GM12878 (cell line): ENCODE measurements around the gene AFTPH. TPM values are rescaled to one million over a fixed set of nuclear protein-coding genes. Genes with fewer than 3 reads are reported as not detected.

Experiments used
- ATAC-seq: fragments of 200-7000 bp; cut with Tn5 transposase; 3 replicates; pipeline ENCODE4 v1.9.1; 2020; ENCODE audit warnings: mild to moderate bottlenecking, moderate library complexity
- BruUV-seq: library from RNA; stranded (reverse); fragments of 400-500 nt; replicated peaks from 2 replicates; lab custom pipeline; 2021; lab: Mats Ljungman, UMichigan
- CTCF ChIA-PET: fragments of 300-600 bp; sonication (Branson Sonifier 250); formaldehyde crosslinking; extraction: SDS; loops from one replicate; lab custom pipeline; 2021; ENCODE audit warnings: inconsistent platforms; lab: Yijun Ruan, JAX
- POLR2A ChIA-PET: fragments of 350-600 bp; formaldehyde crosslinking; extraction: SDS; loops from one replicate; lab custom pipeline; 2021; ENCODE audit warnings: inconsistent platforms; lab: Charles Lee
- RAD21 ChIA-PET: fragments of 300-600 bp; sonication (Branson Sonifier 250); formaldehyde crosslinking; loops from one replicate; lab custom pipeline; 2023; ENCODE audit warnings: antibody characterized with exemption; ENCODE audit not compliant: unreplicated experiment; lab: Charles Lee
- SMC1A ChIA-PET: fragments of 300-600 bp; sonication (Branson Sonifier 250); formaldehyde crosslinking; loops from one replicate; lab custom pipeline; 2023; ENCODE audit not compliant: unreplicated experiment, uncharacterized antibody; lab: Charles Lee
- DNase-seq: peaks from one replicate; pipeline ENCODE4 v3.0.0-alpha.2; 2011; ENCODE audit warnings: low read depth, low spot score
- FAIRE-seq: peaks from 3 replicates; lab custom pipeline; 2011; peaks lifted over from hg19 to GRCh38; lab: Jason Lieb, UNC
- H2AFZ ChIP-seq: 2 replicates; pipeline ENCODE4 v1.6.0; 2011; ENCODE audit warnings: low read depth, low read length, control low read depth; ENCODE audit not compliant: control insufficient read depth
- H3K27ac ChIP-seq: 2 replicates; pipeline ENCODE4 v1.5.1; 2011; ENCODE audit warnings: control low read depth; ENCODE audit not compliant: control insufficient read depth, insufficient read depth
- H3K27me3 ChIP-seq, 2 experiments: replicated peaks in 1 of 2; 2 replicates each; pipeline versions ENCODE4 v1.6.0 to v1.6.1; 2011; ENCODE audit warnings: low read length in 1 of 2; ENCODE audit not compliant: control insufficient read depth in 2 of 2, insufficient read depth in 2 of 2
- H3K36me3 ChIP-seq, 2 experiments: 2 replicates each; pipeline ENCODE4 v1.5.1; 2011; ENCODE audit warnings: low read length in 1 of 2; ENCODE audit not compliant: control insufficient read depth in 2 of 2, insufficient read depth in 2 of 2
- H3K4me1 ChIP-seq: 2 replicates; pipeline ENCODE4 v1.6.1; 2011; ENCODE audit warnings: mild to moderate bottlenecking, low read length, moderate library complexity, mixed read lengths; ENCODE audit not compliant: control insufficient read depth, insufficient read depth
- H3K4me2 ChIP-seq: 2 replicates; pipeline ENCODE4 v1.6.0; 2011; ENCODE audit warnings: control low read depth; ENCODE audit not compliant: control insufficient read depth, insufficient read depth
- H3K4me3 ChIP-seq: fragments of 200-600 bp; sonication (generic); 2 replicates; pipeline ENCODE4 v1.5.1; 2016
- H3K79me2 ChIP-seq: 2 replicates; pipeline ENCODE4 v1.6.0; 2011; ENCODE audit warnings: low read length; ENCODE audit not compliant: control insufficient read depth, insufficient read depth
- H3K9ac ChIP-seq: 2 replicates; pipeline ENCODE4 v1.8.0; 2011; ENCODE audit warnings: low read length, control low read depth, mixed read lengths; ENCODE audit not compliant: control insufficient read depth, insufficient read depth
- H3K9me3 ChIP-seq: replicated peaks from 3 replicates; pipeline ENCODE4 v1.5.1; 2011; ENCODE audit warnings: mild to moderate bottlenecking, low read length; ENCODE audit not compliant: control insufficient read depth, insufficient read depth
- H4K20me1 ChIP-seq: 2 replicates; pipeline ENCODE4 v1.6.0; 2011; ENCODE audit not compliant: control insufficient read depth, insufficient read depth
- BHLHE40 ChIP-seq, 2 experiments: fragments of 450-650 bp in 1 of 2; IDR thresholded peaks; 2 replicates each; pipeline ENCODE4 v1.6.1; 2011 to 2017; ENCODE audit warnings: low read depth in 2 of 2, borderline replicate concordance in 1 of 2, improper control_type of control experiment in 1 of 2, low read length in 1 of 2, mild to moderate bottlenecking in 1 of 2
- CHD2 ChIP-seq: IDR thresholded peaks from 2 replicates; pipeline ENCODE4 v1.6.1; 2011; ENCODE audit warnings: low read depth, low read length, improper control_type of control experiment, borderline replicate concordance
- EZH2 ChIP-seq: IDR thresholded peaks from 2 replicates; pipeline ENCODE4 v1.6.1; 2012; ENCODE audit warnings: low read depth, mild to moderate bottlenecking, control low read depth, inconsistent platforms, low read length, borderline replicate concordance; ENCODE audit not compliant: control insufficient read depth
- HDGF ChIP-seq: fragments of 450-650 bp; IDR thresholded peaks from 2 replicates; pipeline ENCODE4 v1.6.1; 2016; ENCODE audit warnings: antibody characterized with exemption
- MEF2B ChIP-seq: fragments of 450-650 bp; IDR thresholded peaks from 2 replicates; pipeline ENCODE4 v1.6.1; 2018; ENCODE audit warnings: mild to moderate bottlenecking, moderate library complexity; ENCODE audit not compliant: partially characterized antibody, poor library complexity, severe bottlenecking
- NR2F1 ChIP-seq: fragments of 450-650 bp; conservative IDR thresholded peaks from 2 replicates; pipeline ENCODE4 v1.6.1; 2017; ENCODE audit warnings: mild to moderate bottlenecking
- PML ChIP-seq: IDR thresholded peaks from 2 replicates; pipeline ENCODE4 v1.6.1; 2012; ENCODE audit warnings: low read length, inconsistent platforms
- POLR2AphosphoS2 ChIP-seq: IDR thresholded peaks from 2 replicates; pipeline ENCODE4 v1.6.1; 2011; ENCODE audit warnings: low read depth, mild to moderate bottlenecking, low read length, improper control_type of control experiment, moderate library complexity
- SRF ChIP-seq, 2 experiments: IDR thresholded peaks; 2 replicates each; pipeline ENCODE4 v1.6.1; 2011; ENCODE audit warnings: low read depth in 2 of 2, low read length in 2 of 2, mild to moderate bottlenecking in 1 of 2, moderate library complexity in 1 of 2
- TBL1XR1 ChIP-seq: IDR thresholded peaks from 2 replicates; pipeline ENCODE4 v1.6.1; 2012; ENCODE audit warnings: low read depth, low read length, improper control_type of control experiment
- ZNF24 ChIP-seq: fragments of 450-650 bp; IDR thresholded peaks from 2 replicates; pipeline ENCODE4 v1.6.1; 2017; ENCODE audit warnings: antibody characterized with exemption, mild to moderate bottlenecking
- WGBS: methylation state at CpG from one replicate; pipeline ENCODE4 v1.1.6; 2016; ENCODE audit warnings: low lambda C conversion rate; ENCODE audit not compliant: insufficient replicate concordance, insufficient coverage; ENCODE audit errors: missing lambda C conversion rate; 5-methylcytosine and 5-hydroxymethylcytosine counted together
- in situ Hi-C: fragments of 300-500 bp; cut with MboI; formaldehyde crosslinking; loops from 9 replicates; pipeline ENCODE4 v1.14.3; 2018; ENCODE audit warnings: mixed read lengths
- intact Hi-C: fragments of 100-400 bp; cut with micrococcal nuclease; formaldehyde crosslinking; loops from one replicate; pipeline ENCODE4 v1.14.2; 2022; ENCODE audit not compliant: unreplicated experiment
- polyA plus RNA-seq, 11 experiments: library from polyadenylated mRNA; depleted of rRNA in 4 of 11; unstranded in 6 of 11; stranded (reverse) in 5 of 11; fragments of >200 nt; fragmentation: Nextera tagmentation in 4 of 11; fragmentation: Illumina TruSeq in 1 of 11; extraction: Ambion mirVana in 4 of 11; extraction: Trizol in 1 of 11; gene quantifications; 1 replicate in 1 of 11; 2 replicates in 10 of 11; pipeline versions ENCODE4 v1.2.1 to v1.2.3, GENCODE V29; 2011 to 2016; ENCODE audit warnings: inconsistent platforms in 2 of 11, missing spikeins in 2 of 11, low read depth in 1 of 11
- total RNA-seq, 4 experiments: library from RNA; depleted of rRNA in 3 of 4; stranded (reverse); fragments of >200 nt in 3 of 4; fragmentation: Illumina TruSeq in 1 of 4; extraction: Trizol in 1 of 4; gene quantifications; 2 replicates each; pipeline versions ENCODE4 v1.2.1 to v1.2.3, GENCODE V29; 2013 to 2021
- TF ChIP-seq, protein P1 (sequence below): IDR thresholded peaks from 2 replicates; pipeline ENCODE4 v1.6.1; 2011; ENCODE audit warnings: low read depth, low read length, improper control_type of control experiment, borderline replicate concordance
- TF ChIP-seq, protein P2 (sequence below): IDR thresholded peaks from 2 replicates; pipeline ENCODE4 v1.6.1; 2012; ENCODE audit warnings: low read length, inconsistent platforms

AFTPH gene
- total and polyA plus RNA-seq, 10 of the 15 experiments (the other 5 are each of a cell fraction or from before 2014, with no cell fraction given): 25.6 to 77.3 (median 39.5) TPM

DNA sequence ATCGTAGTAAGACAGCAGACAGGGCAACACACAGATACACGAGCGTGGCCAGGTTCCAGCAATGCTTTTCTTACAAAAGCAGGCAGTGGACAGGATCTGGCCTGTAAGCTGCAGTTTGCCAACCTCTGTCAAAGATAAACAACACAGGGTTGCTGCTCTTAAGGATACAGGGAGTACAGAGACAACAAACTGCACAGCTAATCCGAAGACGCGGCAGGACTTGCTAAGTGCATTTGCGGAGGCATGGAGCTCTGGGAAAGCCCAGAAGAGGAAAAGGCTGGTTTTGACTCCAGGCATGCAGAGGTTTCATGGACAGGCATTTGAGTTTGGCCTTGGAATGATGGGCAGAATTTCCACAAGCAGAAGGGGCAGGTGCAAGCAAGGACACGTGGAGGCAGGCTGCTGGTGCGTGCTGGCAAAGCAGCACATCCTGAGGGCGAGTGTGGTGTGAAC lies 105.2 kb downstream of the AFTPH start:
- SMC1A ChIA-PET: interaction anchor here (0.7 to 2.4 kb wide), 4 partner anchors 11 to 299 kb away, joined by 3 to 13 read pairs (median 3); no protein-coding TSS in a partner anchor
- H3K36me3 ChIP-seq: peaks cover 8 to 16% of the 10 kb centered on the region in 2 experiments
- DNase-seq (no peak), FAIRE-seq (no peak), ATAC-seq (no peak)
- no peaks in the 10 kb centered on the region for H3K9me3 ChIP-seq
- H3K9ac ChIP-seq: no peak overlapping the region
- in situ Hi-C loops: no loop called here
- H3K4me1 ChIP-seq: peaks cover 8% of the 10 kb centered on the region
- 0 out of 2 replicates have a peak, but pooled peaks have one; percentile 34 for TF ChIP-seq PML
- TF ChIP-seq ZNF24: no peak
- no peak overlapping the region for H3K4me2 ChIP-seq
- H3K27ac ChIP-seq: no peak overlapping the region
- no peaks in the 10 kb centered on the region for H4K20me1 ChIP-seq
- CTCF ChIA-PET: interaction anchor here (1.4 to 5.4 kb wide), 2 partner anchors 13 to 40 kb away, joined by 3 to 18 read pairs; no protein-coding TSS in a partner anchor
- RAD21 ChIA-PET: interaction anchor here (1.4 kb wide), 1 partner anchor 14 kb away, joined by 3 read pairs; no protein-coding TSS in a partner anchor
- 88% methylated on average over 10 of the region's 10 CpGs for WGBS
- no TSS peak for BruUV-seq
- peaks cover 9% of the 10 kb centered on the region for H3K79me2 ChIP-seq
- POLR2A ChIA-PET: interaction anchor here (1.0 to 2.4 kb wide), 2 partner anchors 11 to 22 kb away, joined by 4 to 8 read pairs; no protein-coding TSS in a partner anchor
- no peak overlapping the region for H2AFZ ChIP-seq
- no peaks in the 10 kb centered on the region for H3K27me3 ChIP-seq
- H3K4me3 ChIP-seq: no peak overlapping the region
- intact Hi-C loops: no loop called here

DNA sequence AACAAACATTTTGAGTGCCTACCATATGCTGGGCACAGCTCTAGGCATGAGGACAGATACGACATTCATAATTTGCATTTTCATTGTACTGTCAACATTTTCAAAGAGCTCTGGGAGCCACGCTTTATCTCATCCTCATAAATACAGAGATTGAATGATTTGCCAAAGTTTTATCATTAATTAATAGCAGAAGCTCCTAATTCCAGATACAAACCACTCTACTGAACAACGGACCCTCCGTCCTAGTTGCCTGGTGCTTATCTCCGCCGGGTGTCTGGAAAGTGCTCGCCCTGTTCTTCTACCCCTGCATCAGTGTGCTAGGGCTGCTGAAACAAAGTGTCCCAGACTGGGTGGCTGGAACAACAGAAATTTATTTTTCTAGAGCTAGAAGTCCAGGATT lies 105.7 kb downstream of the AFTPH start:
- Histone ChIP-seq H3K4me1 (peaks cover 8% of the 10 kb centered on the region), H3K79me2 (peaks cover 15% of the 10 kb centered on the region), H3K9me3 (no peaks in the 10 kb centered on the region), H3K36me3 (peaks cover 10 to 18% of the 10 kb centered on the region in 2 experiments), H3K4me2 (no peak overlapping the region), H3K27me3 (no peaks in the 10 kb centered on the region), H2AFZ (no peak overlapping the region), H3K4me3 (no peak overlapping the region), H3K27ac (no peak overlapping the region), H4K20me1 (no peaks in the 10 kb centered on the region), H3K9ac (no peak overlapping the region)
- ChIA-PET SMC1A (interaction anchor here (0.7 to 2.4 kb wide), 3 partner anchors 12 to 23 kb away, joined by 3 to 13 read pairs (median 3); no protein-coding TSS in a partner anchor), CTCF (interaction anchor here (1.4 kb wide), 1 partner anchor 41 kb away, joined by 3 read pairs; no protein-coding TSS in a partner anchor), POLR2A (no interaction called here), RAD21 (interaction anchor here (1.3 kb wide), 1 partner anchor 43 kb away, joined by 6 read pairs; no protein-coding TSS in a partner anchor)
- in situ Hi-C loops (no loop called here), intact Hi-C loops (no loop called here)
- WGBS: 93% methylated on average over 7 of the region's 7 CpGs
- no TSS peak for BruUV-seq
- ATAC-seq (no peak), DNase-seq (no peak), FAIRE-seq (no peak)
- TF ChIP-seq HDGF: no peak
- TF ChIP-seq, protein P1, sequence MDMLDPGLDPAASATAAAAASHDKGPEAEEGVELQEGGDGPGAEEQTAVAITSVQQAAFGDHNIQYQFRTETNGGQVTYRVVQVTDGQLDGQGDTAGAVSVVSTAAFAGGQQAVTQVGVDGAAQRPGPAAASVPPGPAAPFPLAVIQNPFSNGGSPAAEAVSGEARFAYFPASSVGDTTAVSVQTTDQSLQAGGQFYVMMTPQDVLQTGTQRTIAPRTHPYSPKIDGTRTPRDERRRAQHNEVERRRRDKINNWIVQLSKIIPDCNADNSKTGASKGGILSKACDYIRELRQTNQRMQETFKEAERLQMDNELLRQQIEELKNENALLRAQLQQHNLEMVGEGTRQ: no peak
- no peak for TF ChIP-seq CHD2
- TF ChIP-seq TBL1XR1: no peak
- no peak for TF ChIP-seq EZH2
- TF ChIP-seq SRF (IDR thresholded peaks at IDR 0.05; ENCODE audit: low read depth in 2 of 2, low read length in 2 of 2): no peak
- no peak for TF ChIP-seq NR2F1
- no peak for TF ChIP-seq MEF2B
- no peak for TF ChIP-seq BHLHE40 (IDR thresholded peaks at IDR 0.05; ENCODE audit: borderline replicate concordance in 1 of 2, low read depth in 2 of 2, low read length in 1 of 2)
- TF ChIP-seq, protein P2, sequence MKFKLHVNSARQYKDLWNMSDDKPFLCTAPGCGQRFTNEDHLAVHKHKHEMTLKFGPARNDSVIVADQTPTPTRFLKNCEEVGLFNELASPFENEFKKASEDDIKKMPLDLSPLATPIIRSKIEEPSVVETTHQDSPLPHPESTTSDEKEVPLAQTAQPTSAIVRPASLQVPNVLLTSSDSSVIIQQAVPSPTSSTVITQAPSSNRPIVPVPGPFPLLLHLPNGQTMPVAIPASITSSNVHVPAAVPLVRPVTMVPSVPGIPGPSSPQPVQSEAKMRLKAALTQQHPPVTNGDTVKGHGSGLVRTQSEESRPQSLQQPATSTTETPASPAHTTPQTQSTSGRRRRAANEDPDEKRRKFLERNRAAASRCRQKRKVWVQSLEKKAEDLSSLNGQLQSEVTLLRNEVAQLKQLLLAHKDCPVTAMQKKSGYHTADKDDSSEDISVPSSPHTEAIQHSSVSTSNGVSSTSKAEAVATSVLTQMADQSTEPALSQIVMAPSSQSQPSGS: no peak
- no peak for TF ChIP-seq POLR2AphosphoS2
